Adipose tissue (tissue), 3 donors: ENCODE data around the gene SERPINB12. TPM values are rescaled to one million over a fixed set of nuclear protein-coding genes. Genes with fewer than 3 reads are reported as not detected.

ENCODE experiments used
- H3K27ac ChIP-seq: one replicate; pipeline ENCODE4 v1.5.1; 2013; ENCODE audit warnings: low read depth, low read length
- WGBS, 3 donors: extraction: QIAGEN DNeasy Blood & Tissue Kit; methylation state at CpG; one replicate each; pipeline ENCODE4 v1.1.7; 2013; 5-methylcytosine and 5-hydroxymethylcytosine counted together
- polyA plus RNA-seq, 3 donors: library from polyadenylated mRNA; stranded (reverse); fragments of 200-250 nt; gene quantifications; one replicate each; pipeline ENCODE4 v1.2.3, GENCODE V29; 2013
- donor health status: healthy with polysubstance abuse.
- donor health status: Bipolar disorder and iron deficiency.
- donor health status: healthy.

The SERPINB12 gene
- polyA plus RNA-seq, 3 donors = not detected

DNA sequence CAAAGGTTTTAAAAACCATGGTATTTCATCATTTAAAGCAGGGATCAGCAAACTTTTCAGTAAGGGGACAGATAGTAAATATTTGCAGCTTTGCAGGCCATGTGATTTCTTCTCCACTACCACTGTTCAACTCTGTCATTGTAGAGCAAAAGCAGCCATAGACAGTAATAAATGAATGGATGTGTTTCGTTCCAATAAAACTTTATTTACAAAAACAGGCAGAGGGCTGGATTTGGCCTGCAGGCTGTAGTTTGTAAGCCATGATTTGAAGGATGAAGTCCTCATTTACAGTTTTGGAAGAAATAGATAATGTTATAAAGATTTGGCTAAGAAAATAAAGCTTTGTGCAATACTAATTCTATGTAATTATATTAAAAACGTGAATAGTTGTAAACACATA lies 1.8 kb downstream of the SERPINB12 start:
- WGBS, 3 donors = 83 to 90% (median 89%) methylated on average over 2 of the region's 2 CpGs
- H3K27ac ChIP-seq = no peak overlapping the region

DNA sequence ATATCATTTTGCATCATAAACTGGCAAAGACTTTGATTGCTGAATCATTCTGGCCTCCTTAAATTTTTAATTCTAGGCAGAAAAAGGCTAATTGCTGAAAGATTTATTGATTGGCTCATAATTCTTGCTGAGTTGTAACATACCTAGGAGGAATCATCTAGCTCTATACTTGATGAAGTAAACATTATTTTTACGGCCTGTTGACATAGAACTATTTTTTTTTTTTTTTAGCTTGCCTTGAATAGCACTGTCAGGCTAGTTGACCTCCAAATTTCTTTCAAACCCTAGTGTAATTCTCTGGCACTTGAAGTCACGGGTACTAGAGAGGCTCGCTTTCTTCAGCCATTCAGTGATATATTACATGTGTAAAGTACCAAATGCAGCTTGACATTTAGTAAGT lies 2.8 kb downstream of the SERPINB12 start:
- H3K27ac ChIP-seq = no peak overlapping the region
- WGBS, 3 donors = 47 to 66% (median 65%) methylated on average over 3 of the region's 3 CpGs

DNA sequence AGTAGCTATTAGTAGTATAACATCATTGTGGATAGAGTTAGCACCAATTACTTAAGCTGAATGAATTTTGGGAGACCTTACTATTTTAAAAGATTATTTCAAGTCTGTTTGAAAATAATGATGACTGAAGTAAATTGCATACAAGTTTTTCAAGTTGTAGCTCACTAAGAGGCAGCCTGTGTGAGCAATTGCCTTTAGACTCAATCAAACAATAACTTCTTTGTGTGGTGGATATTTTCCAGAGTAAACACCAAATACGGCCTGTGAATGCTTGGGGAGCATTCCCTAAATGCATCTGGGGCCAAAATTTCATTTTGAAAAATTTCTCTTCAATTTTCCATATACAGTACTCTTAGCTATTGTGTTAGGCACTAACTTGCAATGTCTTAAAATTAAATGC lies 7.9 kb downstream of the SERPINB12 start:
- no peak overlapping the region for H3K27ac ChIP-seq
- WGBS, 3 donors = 9 to 73% (median 54%) methylated on average over 1 of the region's 1 CpG

GRCh38 chr18:63551769-63552168 lies 9.6 kb downstream of the SERPINB12 start:
- no peak overlapping the region for H3K27ac ChIP-seq
- WGBS, 3 donors = 84 to 92% (median 92%) methylated on average over 3 of the region's 3 CpGs

DNA sequence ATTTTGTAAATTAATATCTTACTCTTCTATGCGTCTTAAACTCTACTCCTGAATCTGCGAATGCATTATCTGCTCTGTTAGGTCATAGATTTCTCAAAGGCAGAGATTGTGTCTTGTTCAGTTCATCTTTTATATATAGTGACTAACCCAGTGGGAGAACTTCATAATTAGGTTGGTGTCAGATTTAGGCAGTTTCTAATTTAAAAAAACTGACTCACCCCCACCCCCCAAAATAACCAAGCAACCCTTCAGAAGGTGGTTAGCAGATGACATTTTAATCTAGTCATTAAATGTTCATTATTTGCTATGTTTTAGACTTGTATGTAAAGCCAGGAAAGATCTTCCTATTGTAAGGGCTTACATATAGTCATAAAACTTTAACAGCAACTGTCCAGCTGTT lies 10.4 kb downstream of the SERPINB12 start:
- 89 to 99% (median 97%) methylated on average over 2 of the region's 2 CpGs for WGBS, 3 donors
- H3K27ac ChIP-seq = no peak overlapping the region

DNA sequence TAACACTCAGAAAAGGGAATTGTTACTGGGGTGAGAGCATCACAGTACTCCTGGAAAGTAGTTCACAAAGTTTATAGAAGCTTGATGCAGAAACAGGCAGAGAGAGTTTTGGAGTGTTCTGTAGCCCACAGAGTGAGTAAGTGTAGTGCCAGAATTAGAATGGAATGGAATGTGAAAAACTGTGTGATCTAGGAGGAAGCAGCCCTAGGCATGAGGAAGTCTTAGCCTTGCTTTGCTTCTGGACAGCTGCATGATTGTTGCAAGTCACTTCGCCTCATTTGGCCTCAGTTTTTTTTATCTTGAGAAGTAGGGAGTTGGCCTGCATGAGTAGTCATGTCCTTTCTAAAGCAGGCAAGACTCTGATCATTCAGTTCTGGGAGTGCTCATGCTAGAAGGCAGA lies 10.9 kb downstream of the SERPINB12 start:
- 0 to 27% (median 2%) methylated on average over 1 of the region's 1 CpG for WGBS, 3 donors
- H3K27ac ChIP-seq = no peak overlapping the region

DNA sequence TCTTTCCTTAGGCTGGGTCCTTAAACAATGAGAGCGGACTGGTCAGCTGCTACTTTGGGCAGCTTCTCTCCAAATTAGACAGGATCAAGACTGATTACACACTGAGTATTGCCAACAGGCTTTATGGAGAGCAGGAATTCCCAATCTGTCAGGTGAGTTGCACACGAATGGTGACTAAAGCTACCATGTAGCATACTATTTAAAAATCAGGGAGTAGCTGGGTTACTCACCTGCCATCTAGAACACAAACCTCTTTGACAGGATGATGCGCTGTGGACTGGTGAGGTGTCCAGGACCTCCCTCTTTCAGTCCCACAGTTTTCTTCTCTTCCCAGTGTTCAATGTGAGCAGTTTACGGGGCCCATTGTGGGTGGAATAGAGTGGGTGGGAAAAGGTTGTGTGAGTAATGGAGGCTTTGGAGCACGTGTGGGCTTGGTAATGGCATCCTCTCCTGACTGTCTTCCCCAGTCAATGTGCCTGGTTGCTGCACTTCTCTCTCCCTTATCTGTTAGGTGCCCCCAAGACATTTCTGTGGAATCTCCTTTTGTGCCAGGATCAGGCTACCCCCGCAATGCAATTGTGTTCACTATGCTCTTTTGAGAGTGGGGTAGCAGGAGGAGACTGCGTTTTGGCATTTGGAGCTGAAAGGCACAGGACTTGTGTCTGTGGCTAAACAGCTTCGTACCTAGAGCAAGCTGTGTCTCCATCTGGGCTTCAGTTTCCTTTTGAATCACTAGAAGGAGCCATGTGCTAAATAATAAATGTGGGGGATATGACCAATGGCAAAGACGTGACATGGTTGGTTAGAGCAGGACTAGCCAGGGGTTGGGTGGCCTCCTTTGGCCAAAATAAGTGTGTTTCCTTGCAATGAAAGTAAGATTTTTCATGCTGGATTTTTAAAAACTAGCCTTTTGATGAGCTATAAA lies 17.7 kb downstream of the SERPINB12 start:
- H3K27ac ChIP-seq = no peak overlapping the region
- 86 to 90% (median 89%) methylated on average over 9 of the region's 9 CpGs for WGBS, 3 donors

DNA sequence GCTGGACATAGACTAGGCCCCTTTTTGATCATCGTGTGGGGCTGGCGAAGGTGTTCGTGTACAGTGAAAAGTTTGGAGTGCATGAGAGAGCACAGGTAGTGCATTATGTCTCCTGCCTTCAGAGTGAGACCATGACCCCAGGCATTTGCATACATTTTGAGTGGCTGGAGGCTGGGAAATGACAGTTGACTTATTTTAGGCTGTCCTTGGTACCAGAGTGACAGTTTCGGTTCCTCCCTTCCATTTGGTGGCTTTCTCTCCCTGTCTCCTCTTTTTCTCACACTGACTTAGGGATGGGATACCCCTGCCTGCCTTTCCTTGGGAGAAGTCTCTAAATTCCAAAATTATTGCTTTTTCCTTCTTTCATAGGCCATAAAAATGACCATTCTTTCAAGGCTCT lies 20.1 kb downstream of the SERPINB12 start:
- no peak overlapping the region for H3K27ac ChIP-seq
- 92 to 94% (median 92%) methylated on average over 4 of the region's 4 CpGs for WGBS, 3 donors

- 84 to 94% (median 89%) methylated on average over 4 of the region's 4 CpGs for WGBS, 3 donors
- no peak overlapping the region for H3K27ac ChIP-seq
These were observed 21.9 kb downstream of the SERPINB12 start for GRCh38 chr18:63564021-63564420.

DNA sequence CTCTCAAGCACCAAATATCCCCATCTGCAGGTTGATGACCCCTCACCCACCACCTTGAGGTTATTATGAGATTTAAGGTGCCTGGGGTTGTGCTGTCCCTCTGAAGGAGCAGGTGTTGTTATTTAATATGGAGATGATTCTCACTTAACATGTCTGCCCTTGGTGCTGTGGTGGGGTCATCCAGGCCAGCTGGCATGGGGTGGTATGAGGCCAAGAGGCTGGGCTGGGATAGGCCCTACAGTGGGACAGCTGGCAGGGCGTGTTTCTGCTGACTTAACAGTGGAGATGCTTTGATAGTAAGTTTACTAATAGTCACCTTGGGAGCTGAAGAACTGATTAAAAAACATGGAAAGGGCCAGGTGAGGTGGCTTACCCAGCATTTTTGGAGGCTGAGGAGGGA lies 22.4 kb downstream of the SERPINB12 start:
- H3K27ac ChIP-seq = no peak overlapping the region
- 67 to 100% (median 96%) methylated on average over 1 of the region's 1 CpG for WGBS, 3 donors

- WGBS, 3 donors = 71 to 84% (median 76%) methylated on average over 5 of the region's 5 CpGs
These were observed 25.1 kb downstream of the SERPINB12 start for GRCh38 chr18:63567276-63567675.

DNA sequence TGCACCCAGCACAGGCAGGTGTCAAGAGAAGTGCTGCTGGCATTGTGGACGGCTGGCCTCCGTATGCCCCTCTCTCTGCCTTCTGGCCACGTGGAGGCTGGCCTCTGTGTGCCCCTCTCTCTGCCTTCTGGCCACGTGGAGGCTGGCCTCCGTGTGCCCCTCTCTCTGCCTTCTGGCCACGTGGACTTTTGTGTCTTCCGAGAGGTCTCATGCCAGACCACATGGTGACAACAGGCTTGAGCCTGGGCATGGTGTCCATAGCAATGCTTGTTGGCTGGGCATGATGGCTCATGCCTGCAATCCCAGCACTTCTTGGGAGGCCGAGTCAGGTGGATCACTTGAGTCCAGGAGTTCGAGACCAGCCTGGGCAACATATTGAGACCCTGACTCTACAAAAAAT lies 25.7 kb downstream of the SERPINB12 start:
- WGBS, 3 donors = 69 to 81% (median 78%) methylated on average over 9 of the region's 9 CpGs

More at GRCh38 chr18:63567276-63567675, 25.1 kb downstream of the SERPINB12 start:
- H3K27ac ChIP-seq = no peak overlapping the region

DNA sequence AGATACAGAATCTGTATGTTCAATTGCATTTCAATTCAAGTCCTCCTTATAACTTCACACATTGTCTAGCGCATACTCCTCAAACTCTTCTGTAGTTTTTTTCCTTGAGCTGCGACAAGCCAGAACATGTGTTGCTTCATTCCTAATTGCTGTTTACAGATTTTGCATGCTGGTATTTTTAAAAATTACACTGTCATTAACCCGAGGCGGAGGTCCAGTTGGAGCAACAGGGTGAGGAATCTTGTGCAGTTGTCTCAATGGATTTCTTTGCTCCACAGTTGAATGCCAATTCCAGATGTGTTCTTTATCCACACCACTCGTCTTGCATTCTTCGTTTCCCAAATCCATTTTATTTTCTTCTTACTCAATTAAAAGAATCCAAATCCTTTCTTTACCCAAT lies 28.6 kb downstream of the SERPINB12 start:
- WGBS, 3 donors = 57 to 76% (median 68%) methylated on average over 6 of the region's 6 CpGs
- H3K27ac ChIP-seq = no peak overlapping the region

More for the DNA sequence above, 25.7 kb downstream of the SERPINB12 start:
- H3K27ac ChIP-seq = no peak overlapping the region

- H3K27ac ChIP-seq = no peak overlapping the region
These were observed 33.5 kb downstream of the SERPINB12 start for GRCh38 chr18:63575681-63576080.

GRCh38 chr18:63578357-63578958 lies 36.3 kb downstream of the SERPINB12 start:
- H3K27ac ChIP-seq = no peak overlapping the region
- WGBS, 3 donors = 10 to 17% (median 11%) methylated on average over 5 of the region's 5 CpGs

DNA sequence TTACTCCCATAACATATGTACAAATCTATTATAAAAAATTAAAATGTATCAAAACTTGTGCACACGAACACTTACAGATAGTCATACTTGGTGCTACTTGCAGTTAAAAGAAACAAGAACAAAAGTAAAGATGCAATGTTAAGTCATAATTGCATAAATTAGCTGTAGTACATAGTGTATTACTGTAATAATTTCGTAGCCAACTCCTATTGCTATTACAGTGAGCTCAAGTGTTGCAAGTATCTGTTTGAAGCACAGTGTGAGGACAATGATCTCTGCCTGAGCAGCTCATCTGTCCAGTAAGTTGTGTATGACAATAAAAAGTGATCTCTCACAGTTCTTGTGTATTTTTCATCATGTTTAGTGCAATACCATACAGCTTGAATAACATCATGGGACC lies 37.4 kb downstream of the SERPINB12 start:
- no peak overlapping the region for H3K27ac ChIP-seq
- 23 to 67% (median 28%) methylated on average over 2 of the region's 2 CpGs for WGBS, 3 donors

GRCh38 chr18:63585988-63586387 lies 43.8 kb downstream of the SERPINB12 start:
- H3K27ac ChIP-seq = no peak overlapping the region
- 72 to 78% (median 75%) methylated on average over 4 of the region's 4 CpGs for WGBS, 3 donors

GRCh38 chr18:63586431-63586830 lies 44.3 kb downstream of the SERPINB12 start:
- 68 to 77% (median 71%) methylated on average over 4 of the region's 4 CpGs for WGBS, 3 donors
- no peak overlapping the region for H3K27ac ChIP-seq

DNA sequence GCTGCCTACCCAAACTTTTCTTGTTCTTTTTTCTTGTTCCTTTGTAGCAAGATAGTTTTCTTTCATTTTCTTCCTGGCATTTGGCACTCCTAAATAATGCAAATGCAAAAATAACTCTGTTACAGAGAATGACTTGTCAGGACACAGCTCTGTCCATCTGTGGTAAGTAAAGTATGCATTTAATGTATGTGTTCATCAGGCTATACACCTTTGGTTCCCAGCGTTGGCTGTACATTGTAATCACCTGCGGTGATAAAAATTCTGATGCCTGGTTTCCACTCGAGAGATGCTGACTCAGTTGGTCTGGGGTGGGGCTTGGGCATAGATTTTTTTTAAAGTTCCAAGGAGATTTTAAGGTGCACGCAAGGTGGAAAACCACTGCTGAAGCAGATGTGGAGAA lies 44.8 kb downstream of the SERPINB12 start, which contains the start of gene SERPINB13:
Gene SERPINB13, plus strand, starts transcription at position 378 of the 400 bp plus-strand sequence. CDS start 1,325 bp downstream, outside the sequence.
- WGBS, 3 donors = 86 to 92% (median 86%) methylated on average over 4 of the region's 4 CpGs
- no peak within 1 kb of the TSS for H3K27ac ChIP-seq

GRCh38 chr18:63588909-63589308 lies 46.7 kb downstream of the SERPINB12 start:
- no peak overlapping the region for H3K27ac ChIP-seq
- WGBS, 3 donors = 52 to 71% (median 57%) methylated on average over 5 of the region's 5 CpGs
